ENCODE data around the gene CCDC92.

GRCh38 chr12:123917337-123917850, 55.2 kb downstream of the CCDC92 start:
- no peak for TF ChIP-seq ISL1 (CRISPR knock-in tag; IDR thresholded peaks at IDR 0.05)
- TF ChIP-seq PATZ1 (CRISPR knock-in tag; IDR thresholded peaks at IDR 0.05; ENCODE audit: borderline replicate concordance) = no peak
- TF ChIP-seq ZNF70 (CRISPR knock-in tag; IDR thresholded peaks at IDR 0.05) = no peak
- no peak for TF ChIP-seq ZC3H10 (CRISPR knock-in tag; IDR thresholded peaks at IDR 0.05)
- no peak for TF ChIP-seq SNAI2 (CRISPR knock-in tag; IDR thresholded peaks at IDR 0.05)
- no peak for TF ChIP-seq TOX (CRISPR knock-in tag; IDR thresholded peaks at IDR 0.05; ENCODE audit: borderline replicate concordance)
- TF ChIP-seq OSR1 (CRISPR knock-in tag; IDR thresholded peaks at IDR 0.05) = no peak
- no peak for TF ChIP-seq POU6F1 (CRISPR knock-in tag; IDR thresholded peaks at IDR 0.05; ENCODE audit: borderline replicate concordance, low read depth)
- no peak for TF ChIP-seq ZFP30 (CRISPR knock-in tag; IDR thresholded peaks at IDR 0.05)
- no peak for TF ChIP-seq RARB (CRISPR knock-in tag; IDR thresholded peaks at IDR 0.05)
- TF ChIP-seq ZNF565 (CRISPR knock-in tag; conservative IDR thresholded peaks at IDR 0.05; ENCODE audit: low read depth) = no peak
